MV-4-11 (cell line): ENCODE results near the gene ZCCHC24.

Experiments used
- DNase-seq: peaks from one replicate; lab custom pipeline; 2025; lab: John Stamatoyannopoulos, UW

ZCCHC24 gene

GRCh38 chr10:79397575-79398303 lies 47.7 kb downstream of the ZCCHC24 start:
- no peak for DNase-seq

- no peak for DNase-seq
Measured at GRCh38 chr10:79397051-79397450, 48.4 kb downstream of the ZCCHC24 start.

- no peak for DNase-seq
Measured at GRCh38 chr10:79396520-79396919, 48.9 kb downstream of the ZCCHC24 start.

GRCh38 chr10:79394664-79395063 lies 50.8 kb downstream of the ZCCHC24 start:
- DNase-seq = no peak

GRCh38 chr10:79393924-79394610 lies 51.4 kb downstream of the ZCCHC24 start:
- no peak for DNase-seq

GRCh38 chr10:79393221-79393923 lies 52.1 kb downstream of the ZCCHC24 start:
- no peak for DNase-seq

- no peak for DNase-seq
Measured at GRCh38 chr10:79392506-79393176, 52.8 kb downstream of the ZCCHC24 start.

- no peak for DNase-seq
Measured at GRCh38 chr10:79392020-79392398, 53.4 kb downstream of the ZCCHC24 start.

- DNase-seq = no peak
Measured at GRCh38 chr10:79391231-79392019, 54.0 kb downstream of the ZCCHC24 start.

GRCh38 chr10:79390551-79391229 lies 54.7 kb downstream of the ZCCHC24 start:
- DNase-seq = peak; percentile 41

GRCh38 chr10:79390057-79390456 lies 55.4 kb downstream of the ZCCHC24 start:
- no peak for DNase-seq

- DNase-seq = no peak
Measured at GRCh38 chr10:79387974-79388850, 57.2 kb downstream of the ZCCHC24 start.

- DNase-seq = no peak
Measured at GRCh38 chr10:79387466-79387973, 57.9 kb downstream of the ZCCHC24 start.

- no peak for DNase-seq
Measured at GRCh38 chr10:79386637-79387465, 58.6 kb downstream of the ZCCHC24 start.

GRCh38 chr10:79385804-79386531 lies 59.5 kb downstream of the ZCCHC24 start:
- DNase-seq = no peak

- no peak for DNase-seq
Measured at GRCh38 chr10:79385392-79385795, 60.0 kb downstream of the ZCCHC24 start.

GRCh38 chr10:79384773-79385391 lies 60.5 kb downstream of the ZCCHC24 start:
- no peak for DNase-seq
